ENCODE results near the gene FBXO28. TPM values are rescaled to one million over a fixed set of nuclear protein-coding genes. Genes with fewer than 3 reads are reported as not detected.

FBXO28 gene
- total RNA-seq, 1 experiment from 2014 or later: 37.0 TPM

DNA sequence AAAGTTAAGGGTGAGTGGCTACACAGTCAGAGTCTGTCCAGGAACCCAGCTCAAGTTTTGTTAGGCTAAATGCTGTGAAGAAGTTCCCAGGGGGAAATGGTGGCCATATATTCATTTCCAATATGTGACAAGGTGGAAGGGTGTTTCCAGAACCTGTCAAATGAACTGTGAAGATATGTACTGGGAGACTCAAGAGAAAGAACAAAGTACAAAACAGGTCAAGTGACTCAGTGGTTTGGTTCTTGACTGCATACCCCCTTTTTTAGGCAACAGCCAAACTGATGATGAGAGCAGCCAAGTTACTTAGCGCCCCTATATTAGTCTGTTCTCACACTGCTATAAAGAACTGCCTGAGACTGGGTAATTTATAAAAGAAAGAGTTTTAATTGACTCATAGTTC is 18.6 kb upstream of the FBXO28 start:
- RAD21 ChIA-PET (ENCODE audit: low non-redundant PET in 1 of 2, low total read pairs in 2 of 2, uncharacterized antibody in 2 of 2, unreplicated experiment in 2 of 2): no interaction called here
- no TSS peak for BruUV-seq (replicated peaks)
- TF ChIP-seq YY1 (IDR thresholded peaks at IDR 0.05; ENCODE audit: extremely low read depth, insufficient replicate concordance, low read depth, low read length) (no peak), SP1 (IDR thresholded peaks at IDR 0.05; ENCODE audit: low read depth) (no peak), CEBPB (IDR thresholded peaks at IDR 0.05; ENCODE audit: low read depth) (no peak), SIN3A (IDR thresholded peaks at IDR 0.05; ENCODE audit: low read depth) (no peak), TCF7L2 (IDR thresholded peaks at IDR 0.05; ENCODE audit: borderline replicate concordance, extremely low read depth, insufficient read depth, insufficient read length) (no peak), JUND (IDR thresholded peaks at IDR 0.05) (no peak), ELF1 (IDR thresholded peaks at IDR 0.05; ENCODE audit: borderline replicate concordance, low read depth) (no peak), CBX3 (IDR thresholded peaks at IDR 0.05; ENCODE audit: low read depth) (no peak), RAD21 (IDR thresholded peaks at IDR 0.05; ENCODE audit: low read depth) (no peak), ZNF274 (IDR thresholded peaks at IDR 0.05; ENCODE audit: low read depth, low read length) (no peak)
- TF ChIP-seq, protein P1, sequence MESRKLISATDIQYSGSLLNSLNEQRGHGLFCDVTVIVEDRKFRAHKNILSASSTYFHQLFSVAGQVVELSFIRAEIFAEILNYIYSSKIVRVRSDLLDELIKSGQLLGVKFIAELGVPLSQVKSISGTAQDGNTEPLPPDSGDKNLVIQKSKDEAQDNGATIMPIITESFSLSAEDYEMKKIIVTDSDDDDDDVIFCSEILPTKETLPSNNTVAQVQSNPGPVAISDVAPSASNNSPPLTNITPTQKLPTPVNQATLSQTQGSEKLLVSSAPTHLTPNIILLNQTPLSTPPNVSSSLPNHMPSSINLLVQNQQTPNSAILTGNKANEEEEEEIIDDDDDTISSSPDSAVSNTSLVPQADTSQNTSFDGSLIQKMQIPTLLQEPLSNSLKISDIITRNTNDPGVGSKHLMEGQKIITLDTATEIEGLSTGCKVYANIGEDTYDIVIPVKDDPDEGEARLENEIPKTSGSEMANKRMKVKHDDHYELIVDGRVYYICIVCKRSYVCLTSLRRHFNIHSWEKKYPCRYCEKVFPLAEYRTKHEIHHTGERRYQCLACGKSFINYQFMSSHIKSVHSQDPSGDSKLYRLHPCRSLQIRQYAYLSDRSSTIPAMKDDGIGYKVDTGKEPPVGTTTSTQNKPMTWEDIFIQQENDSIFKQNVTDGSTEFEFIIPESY (IDR thresholded peaks at IDR 0.05; ENCODE audit: extremely low read depth, insufficient replicate concordance, low read length): no peak
- TF ChIP-seq, protein P2, sequence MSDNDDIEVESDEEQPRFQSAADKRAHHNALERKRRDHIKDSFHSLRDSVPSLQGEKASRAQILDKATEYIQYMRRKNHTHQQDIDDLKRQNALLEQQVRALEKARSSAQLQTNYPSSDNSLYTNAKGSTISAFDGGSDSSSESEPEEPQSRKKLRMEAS (IDR thresholded peaks at IDR 0.05): no peak
- TF ChIP-seq, protein P3, sequence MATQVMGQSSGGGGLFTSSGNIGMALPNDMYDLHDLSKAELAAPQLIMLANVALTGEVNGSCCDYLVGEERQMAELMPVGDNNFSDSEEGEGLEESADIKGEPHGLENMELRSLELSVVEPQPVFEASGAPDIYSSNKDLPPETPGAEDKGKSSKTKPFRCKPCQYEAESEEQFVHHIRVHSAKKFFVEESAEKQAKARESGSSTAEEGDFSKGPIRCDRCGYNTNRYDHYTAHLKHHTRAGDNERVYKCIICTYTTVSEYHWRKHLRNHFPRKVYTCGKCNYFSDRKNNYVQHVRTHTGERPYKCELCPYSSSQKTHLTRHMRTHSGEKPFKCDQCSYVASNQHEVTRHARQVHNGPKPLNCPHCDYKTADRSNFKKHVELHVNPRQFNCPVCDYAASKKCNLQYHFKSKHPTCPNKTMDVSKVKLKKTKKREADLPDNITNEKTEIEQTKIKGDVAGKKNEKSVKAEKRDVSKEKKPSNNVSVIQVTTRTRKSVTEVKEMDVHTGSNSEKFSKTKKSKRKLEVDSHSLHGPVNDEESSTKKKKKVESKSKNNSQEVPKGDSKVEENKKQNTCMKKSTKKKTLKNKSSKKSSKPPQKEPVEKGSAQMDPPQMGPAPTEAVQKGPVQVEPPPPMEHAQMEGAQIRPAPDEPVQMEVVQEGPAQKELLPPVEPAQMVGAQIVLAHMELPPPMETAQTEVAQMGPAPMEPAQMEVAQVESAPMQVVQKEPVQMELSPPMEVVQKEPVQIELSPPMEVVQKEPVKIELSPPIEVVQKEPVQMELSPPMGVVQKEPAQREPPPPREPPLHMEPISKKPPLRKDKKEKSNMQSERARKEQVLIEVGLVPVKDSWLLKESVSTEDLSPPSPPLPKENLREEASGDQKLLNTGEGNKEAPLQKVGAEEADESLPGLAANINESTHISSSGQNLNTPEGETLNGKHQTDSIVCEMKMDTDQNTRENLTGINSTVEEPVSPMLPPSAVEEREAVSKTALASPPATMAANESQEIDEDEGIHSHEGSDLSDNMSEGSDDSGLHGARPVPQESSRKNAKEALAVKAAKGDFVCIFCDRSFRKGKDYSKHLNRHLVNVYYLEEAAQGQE (IDR thresholded peaks at IDR 0.05; ENCODE audit: low read depth): no peak
- TF ChIP-seq, protein P4, sequence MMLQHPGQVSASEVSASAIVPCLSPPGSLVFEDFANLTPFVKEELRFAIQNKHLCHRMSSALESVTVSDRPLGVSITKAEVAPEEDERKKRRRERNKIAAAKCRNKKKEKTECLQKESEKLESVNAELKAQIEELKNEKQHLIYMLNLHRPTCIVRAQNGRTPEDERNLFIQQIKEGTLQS (IDR thresholded peaks at IDR 0.05): no peak
- TF ChIP-seq, protein P5, sequence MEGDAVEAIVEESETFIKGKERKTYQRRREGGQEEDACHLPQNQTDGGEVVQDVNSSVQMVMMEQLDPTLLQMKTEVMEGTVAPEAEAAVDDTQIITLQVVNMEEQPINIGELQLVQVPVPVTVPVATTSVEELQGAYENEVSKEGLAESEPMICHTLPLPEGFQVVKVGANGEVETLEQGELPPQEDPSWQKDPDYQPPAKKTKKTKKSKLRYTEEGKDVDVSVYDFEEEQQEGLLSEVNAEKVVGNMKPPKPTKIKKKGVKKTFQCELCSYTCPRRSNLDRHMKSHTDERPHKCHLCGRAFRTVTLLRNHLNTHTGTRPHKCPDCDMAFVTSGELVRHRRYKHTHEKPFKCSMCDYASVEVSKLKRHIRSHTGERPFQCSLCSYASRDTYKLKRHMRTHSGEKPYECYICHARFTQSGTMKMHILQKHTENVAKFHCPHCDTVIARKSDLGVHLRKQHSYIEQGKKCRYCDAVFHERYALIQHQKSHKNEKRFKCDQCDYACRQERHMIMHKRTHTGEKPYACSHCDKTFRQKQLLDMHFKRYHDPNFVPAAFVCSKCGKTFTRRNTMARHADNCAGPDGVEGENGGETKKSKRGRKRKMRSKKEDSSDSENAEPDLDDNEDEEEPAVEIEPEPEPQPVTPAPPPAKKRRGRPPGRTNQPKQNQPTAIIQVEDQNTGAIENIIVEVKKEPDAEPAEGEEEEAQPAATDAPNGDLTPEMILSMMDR (IDR thresholded peaks at IDR 0.05 in 2 of 3, conservative IDR thresholded peaks at IDR 0.05 in 1 of 3; ENCODE audit: borderline replicate concordance in 1 of 3, insufficient read depth in 1 of 3, low read depth in 2 of 3, low read length in 2 of 3): no peak
- ATAC-seq (no peak), DNase-seq (ENCODE audit: low read depth, low spot score) (no peak)
- Histone ChIP-seq H3K9me2 (ENCODE audit: insufficient read depth) (no peaks in the 10 kb centered on the region), H3K27ac (ENCODE audit: low read depth, low read length) (no peak overlapping the region), H3K27me3 (ENCODE audit: insufficient read depth, low read length) (no peaks in the 10 kb centered on the region), H3K9ac (ENCODE audit: low read length) (no peak overlapping the region), H3K9me3 (ENCODE audit: control insufficient read depth in 1 of 2, insufficient read depth in 1 of 2, low read depth in 1 of 2, low read length in 2 of 2) (no peaks in the 10 kb centered on the region), H3K4me3 (replicated peaks in 1 of 2; ENCODE audit: low read depth in 1 of 2, low read length in 2 of 2) (no peak overlapping the region), H3K4me1 (ENCODE audit: control insufficient read depth in 1 of 2, insufficient read depth in 2 of 2, low read length in 2 of 2) (no peaks in the 10 kb centered on the region), H3K4me2 (ENCODE audit: low read length) (no peak overlapping the region), H3K79me2 (ENCODE audit: insufficient read depth, low read length) (no peaks in the 10 kb centered on the region), H2AFZ (ENCODE audit: low read depth, low read length, poor library complexity, severe bottlenecking) (no peak overlapping the region), H4K20me1 (ENCODE audit: insufficient read depth) (no peaks in the 10 kb centered on the region), H3K36me3 (ENCODE audit: control insufficient read depth in 1 of 2, insufficient read depth in 2 of 2, low read length in 2 of 2) (no peaks in the 10 kb centered on the region)
- CTCF ChIA-PET: no interaction called here
- intact Hi-C loops (cut with micrococcal nuclease): no loop called here
- POLR2A ChIA-PET: no interaction called here

Data from HCT116 (cell line).